ENCODE data around the gene GPR161. TPM values are rescaled to one million over a fixed set of nuclear protein-coding genes. Genes with fewer than 3 reads are reported as not detected.
A peak's percentile ranks its signal among the peaks of the same experiment; 100 is the strongest.
"Not testable (repeated sequence)": the region's sequence is repeated elsewhere in the genome, so short reads cannot be mapped to it uniquely, and the experiment has no call there.

Gene GPR161, protein sequence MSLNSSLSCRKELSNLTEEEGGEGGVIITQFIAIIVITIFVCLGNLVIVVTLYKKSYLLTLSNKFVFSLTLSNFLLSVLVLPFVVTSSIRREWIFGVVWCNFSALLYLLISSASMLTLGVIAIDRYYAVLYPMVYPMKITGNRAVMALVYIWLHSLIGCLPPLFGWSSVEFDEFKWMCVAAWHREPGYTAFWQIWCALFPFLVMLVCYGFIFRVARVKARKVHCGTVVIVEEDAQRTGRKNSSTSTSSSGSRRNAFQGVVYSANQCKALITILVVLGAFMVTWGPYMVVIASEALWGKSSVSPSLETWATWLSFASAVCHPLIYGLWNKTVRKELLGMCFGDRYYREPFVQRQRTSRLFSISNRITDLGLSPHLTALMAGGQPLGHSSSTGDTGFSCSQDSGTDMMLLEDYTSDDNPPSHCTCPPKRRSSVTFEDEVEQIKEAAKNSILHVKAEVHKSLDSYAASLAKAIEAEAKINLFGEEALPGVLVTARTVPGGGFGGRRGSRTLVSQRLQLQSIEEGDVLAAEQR
- 10 to 100 TPM; 19.5 to 46.7 (median 22.9) TPM for total RNA-seq

DNA sequence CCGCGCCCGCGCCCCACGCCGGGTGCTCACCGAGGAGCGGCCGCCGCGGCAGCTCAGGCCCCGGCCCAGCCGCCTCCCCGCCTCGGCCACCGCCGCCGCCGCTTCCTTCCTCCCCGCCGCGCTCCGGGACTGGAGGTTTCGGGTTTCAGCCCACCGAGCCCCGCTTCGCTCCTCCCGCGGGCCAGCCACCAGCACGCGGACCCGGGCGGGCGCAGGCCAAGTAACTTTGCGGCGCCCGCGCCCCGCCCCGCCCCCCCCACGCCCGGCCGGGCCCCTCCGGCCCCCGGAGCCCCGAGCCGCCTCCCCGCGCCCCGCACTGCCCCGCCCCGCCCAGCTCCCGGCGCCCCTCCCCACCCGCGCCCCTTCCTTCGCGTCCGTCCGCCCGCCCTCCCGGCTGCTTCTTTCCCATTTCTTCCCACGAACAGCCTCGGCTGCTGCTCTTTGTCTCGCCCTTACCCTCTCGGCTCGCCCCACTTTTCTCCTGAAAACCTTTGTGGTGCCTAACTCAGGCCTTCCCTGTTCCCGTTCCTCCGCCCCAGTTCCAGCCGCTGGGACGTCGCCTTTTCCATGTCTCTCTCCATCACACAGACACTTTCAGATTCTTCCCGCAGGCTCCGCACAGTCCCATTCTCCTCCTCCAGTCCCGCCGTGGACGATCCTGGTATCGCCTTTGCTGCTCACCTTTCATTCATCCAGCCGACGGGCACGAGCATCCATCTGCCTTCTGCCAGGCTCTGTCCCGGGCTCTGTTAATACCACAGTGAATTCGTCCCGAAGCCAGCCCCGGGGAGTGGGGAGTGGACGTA, at the start of gene GPR161:
Gene GPR161 (minus strand): TSS at position 222 of the 806 bp plus-strand sequence. CDS start 32,080 bp downstream, outside the sequence.
- no peaks in the 10 kb centered on the region for H3K27me3 ChIP-seq
- H3K36me3 ChIP-seq, result no peaks in the 10 kb centered on the region
- H3K27ac ChIP-seq (replicated peaks in 1 of 4), result peak within 1 kb of the TSS; percentile 85 to 90 (median 88)
- peaks cover 18 to 35% (median 23%) of the 10 kb centered on the region in 4 donors for H3K4me1 ChIP-seq
- under 1% methylated on average over 26 of the region's 86 CpGs for WGBS
- TF ChIP-seq POLR2A (IDR thresholded peaks at IDR 0.05; ENCODE audit: low read depth), result no peak
- TF ChIP-seq EP300 (IDR thresholded peaks at IDR 0.05), result no peak
- TF ChIP-seq, protein P1, sequence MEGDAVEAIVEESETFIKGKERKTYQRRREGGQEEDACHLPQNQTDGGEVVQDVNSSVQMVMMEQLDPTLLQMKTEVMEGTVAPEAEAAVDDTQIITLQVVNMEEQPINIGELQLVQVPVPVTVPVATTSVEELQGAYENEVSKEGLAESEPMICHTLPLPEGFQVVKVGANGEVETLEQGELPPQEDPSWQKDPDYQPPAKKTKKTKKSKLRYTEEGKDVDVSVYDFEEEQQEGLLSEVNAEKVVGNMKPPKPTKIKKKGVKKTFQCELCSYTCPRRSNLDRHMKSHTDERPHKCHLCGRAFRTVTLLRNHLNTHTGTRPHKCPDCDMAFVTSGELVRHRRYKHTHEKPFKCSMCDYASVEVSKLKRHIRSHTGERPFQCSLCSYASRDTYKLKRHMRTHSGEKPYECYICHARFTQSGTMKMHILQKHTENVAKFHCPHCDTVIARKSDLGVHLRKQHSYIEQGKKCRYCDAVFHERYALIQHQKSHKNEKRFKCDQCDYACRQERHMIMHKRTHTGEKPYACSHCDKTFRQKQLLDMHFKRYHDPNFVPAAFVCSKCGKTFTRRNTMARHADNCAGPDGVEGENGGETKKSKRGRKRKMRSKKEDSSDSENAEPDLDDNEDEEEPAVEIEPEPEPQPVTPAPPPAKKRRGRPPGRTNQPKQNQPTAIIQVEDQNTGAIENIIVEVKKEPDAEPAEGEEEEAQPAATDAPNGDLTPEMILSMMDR (IDR thresholded peaks at IDR 0.05), result peak in 2 of 3 experiments; percentile 8 to 11
- TF ChIP-seq POLR2AphosphoS5 (IDR thresholded peaks at IDR 0.05), result peak in 1 of 2 donors; percentile 8
- no peaks in the 10 kb centered on the region for H3K9me3 ChIP-seq
- no peak for DNase-seq (ENCODE audit: extremely low spot score)
- H3K4me3 ChIP-seq, result peak within 1 kb of the TSS; percentile 80 to 92 (median 84)
- intact Hi-C loops (cut with DNase I), result no loop called here

DNA sequence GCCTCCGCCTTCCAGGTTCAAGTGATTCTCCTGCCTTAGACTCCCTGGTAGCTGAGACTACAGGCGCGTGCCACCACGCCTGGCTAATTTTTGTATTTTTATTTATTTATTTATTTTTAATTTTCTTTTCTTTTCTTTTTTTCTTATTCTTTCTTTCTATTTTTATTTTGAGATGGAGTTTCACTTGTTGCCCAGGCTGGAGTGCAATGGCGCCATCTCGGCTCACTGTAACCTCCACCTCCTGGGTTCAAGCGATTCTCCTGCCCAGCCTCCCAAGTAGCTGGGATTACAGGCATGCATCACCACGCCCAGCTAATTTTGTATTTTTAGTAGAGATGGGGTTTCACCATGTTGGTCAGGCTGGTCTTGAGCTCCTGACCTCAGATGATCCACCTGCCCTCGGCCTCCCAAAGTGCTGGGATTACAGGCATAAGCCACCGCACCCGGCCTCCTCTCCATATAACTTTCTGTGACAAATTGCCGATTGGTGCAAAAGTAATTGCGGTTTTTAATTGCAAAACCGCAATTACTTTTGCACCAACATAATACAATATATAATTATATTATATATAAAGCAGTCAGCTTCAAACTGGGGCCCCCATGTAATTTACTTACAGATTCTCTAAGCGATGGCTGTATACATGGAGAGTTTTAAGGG, 44.5 kb upstream of the GPR161 start:
- H3K27ac ChIP-seq (replicated peaks in 1 of 4); H3K27me3 ChIP-seq; intact Hi-C loops (cut with DNase I); H3K9me3 ChIP-seq; H3K4me3 ChIP-seq; DNase-seq (ENCODE audit: extremely low spot score): not testable (repeated sequence)
- Histone ChIP-seq H3K36me3 (peaks cover 0 to 22% (median 6%) of the 10 kb centered on the region in 4 donors), H3K4me1 (peaks cover 8 to 21% (median 19%) of the 10 kb centered on the region in 4 donors)
- WGBS, result 96% methylated on average over 15 of the region's 15 CpGs

DNA sequence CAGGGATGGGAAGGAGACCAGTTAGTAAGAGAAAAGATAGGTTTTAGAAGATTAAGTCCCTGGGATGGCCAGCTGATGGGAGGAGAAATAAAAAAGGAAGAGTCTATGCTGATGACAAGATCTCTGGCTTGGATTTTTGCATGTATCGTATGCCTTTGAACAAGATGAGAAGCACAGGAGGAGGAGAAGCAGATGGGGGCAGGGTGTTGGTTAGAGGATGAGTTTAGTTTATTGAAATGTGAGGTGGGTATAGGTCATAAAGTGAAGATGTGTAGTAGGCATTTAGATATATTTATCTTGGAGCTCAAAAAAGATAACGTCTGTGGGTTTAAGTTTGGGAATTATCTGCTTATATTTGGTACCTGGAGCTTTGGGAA, 43.4 kb upstream of the GPR161 start:
- 36% methylated on average over 2 of the region's 2 CpGs for WGBS
- Histone ChIP-seq H3K4me1 (peaks cover 8 to 21% (median 19%) of the 10 kb centered on the region in 4 donors), H3K36me3 (peaks cover 0 to 14% (median 2%) of the 10 kb centered on the region in 4 donors), H3K27ac (replicated peaks in 1 of 4) (peak overlapping the region; percentile 89 to 96 (median 90)), H3K9me3 (no peaks in the 10 kb centered on the region), H3K27me3 (no peaks in the 10 kb centered on the region), H3K4me3 (peak overlapping the region; percentile 73 to 86 (median 81))
- intact Hi-C loops (cut with DNase I), result no loop called here
- TF ChIP-seq EP300 (IDR thresholded peaks at IDR 0.05), result no peak
- TF ChIP-seq, protein P1 (IDR thresholded peaks at IDR 0.05), result no peak
- no peak for TF ChIP-seq POLR2AphosphoS5 (IDR thresholded peaks at IDR 0.05)
- TF ChIP-seq POLR2A (IDR thresholded peaks at IDR 0.05; ENCODE audit: low read depth), result no peak
- no peak for DNase-seq (ENCODE audit: extremely low spot score)

DNA sequence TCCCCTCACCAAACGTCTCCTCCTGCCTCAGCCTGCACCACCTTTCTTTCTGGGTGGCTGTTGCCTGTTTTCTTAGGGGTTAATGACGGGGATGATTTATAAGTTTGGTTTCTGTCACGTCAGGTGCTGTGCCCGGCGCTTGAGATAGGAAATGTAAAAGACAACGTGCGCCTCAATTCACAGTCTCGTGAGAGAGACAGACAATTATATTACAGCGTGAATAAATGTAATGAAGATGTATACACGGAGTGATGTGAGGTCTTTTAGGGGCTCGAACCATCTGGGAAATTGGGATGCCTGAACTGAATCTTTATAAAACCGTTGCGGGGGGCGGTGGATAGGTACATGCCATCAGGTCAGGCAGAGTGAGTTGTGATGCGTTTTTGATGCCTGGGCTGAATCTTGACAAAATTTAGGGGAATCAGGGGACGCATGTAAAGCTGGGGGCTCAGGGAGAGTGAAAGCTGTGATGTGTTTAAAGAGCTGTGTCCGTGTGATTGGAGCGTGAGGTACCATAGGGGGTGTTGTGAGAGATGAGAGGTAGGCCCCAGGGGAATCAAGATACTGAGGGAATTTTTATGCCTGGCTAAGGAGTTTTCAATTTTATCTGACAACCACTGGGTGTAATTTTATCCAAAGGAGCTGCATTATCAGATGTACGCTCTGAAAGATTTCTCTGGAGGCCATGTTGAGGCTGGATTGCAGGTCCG, 42.9 kb upstream of the GPR161 start:
- intact Hi-C loops (cut with DNase I), result no loop called here
- no peaks in the 10 kb centered on the region for H3K9me3 ChIP-seq
- WGBS, result 7% methylated on average over 20 of the region's 20 CpGs
- TF ChIP-seq POLR2A (IDR thresholded peaks at IDR 0.05; ENCODE audit: low read depth) (no peak), EP300 (IDR thresholded peaks at IDR 0.05) (no peak), POLR2AphosphoS5 (IDR thresholded peaks at IDR 0.05) (no peak)
- TF ChIP-seq, protein P1 (IDR thresholded peaks at IDR 0.05), result no peak
- peak overlapping the region; percentile 89 to 96 (median 90) for H3K27ac ChIP-seq (replicated peaks in 1 of 4)
- peaks cover 8 to 21% (median 19%) of the 10 kb centered on the region in 4 donors for H3K4me1 ChIP-seq
- no peaks in the 10 kb centered on the region for H3K27me3 ChIP-seq
- DNase-seq (ENCODE audit: extremely low spot score), result no peak
- peak overlapping the region; percentile 73 to 86 (median 81) for H3K4me3 ChIP-seq
- peaks cover 0 to 8% (median 0%) of the 10 kb centered on the region in 4 donors for H3K36me3 ChIP-seq

Data from esophagus muscularis mucosa (tissue), 4 donors.